ENCODE results near the gene ZIC5. TPM values are rescaled to one million over a fixed set of nuclear protein-coding genes. Genes with fewer than 3 reads are reported as not detected.

Gene ZIC5
- total and polyA plus RNA-seq, 9 of the 15 experiments (the other 6 are each of a cell fraction or from before 2014, with no cell fraction given), result 0.57 to 2.0 (median 1.1) TPM

GRCh38 chr13:99977912-99978798, 6.6 kb upstream of the ZIC5 start:
- POLR2A ChIA-PET, result no interaction called here
- H3K4me2 ChIP-seq (ENCODE audit: insufficient read depth, low read length), result no peak overlapping the region
- intact Hi-C loops (cut with micrococcal nuclease), result no loop called here

More at GRCh38 chr13:99977912-99978798, 6.6 kb upstream of the ZIC5 start:
- in situ Hi-C loops (cut with MboI), result no loop called here
- Histone ChIP-seq H3K36me3 (ENCODE audit: control insufficient read depth, insufficient read depth, low read length) (no peaks in the 10 kb centered on the region), H3K79me2 (ENCODE audit: control insufficient read depth, insufficient read depth, low read length) (peaks cover 11% of the 10 kb centered on the region), H3K9me3 (replicated peaks; ENCODE audit: control insufficient read depth, insufficient read depth, low read depth, low read length) (no peaks in the 10 kb centered on the region), H3K4me3 (no peak overlapping the region), H3K27ac (ENCODE audit: extremely low read depth, low read depth, low read length) (no peak overlapping the region), H3K9ac (ENCODE audit: insufficient read depth in 1 of 2, low read depth in 2 of 2, low read length in 2 of 2) (no peak overlapping the region), H3K9me1 (ENCODE audit: control insufficient read depth, insufficient read depth, low read length) (no peaks in the 10 kb centered on the region), H2AFZ (ENCODE audit: low read depth, low read length) (no peak overlapping the region), H3K4me1 (replicated peaks in 1 of 2; ENCODE audit: control insufficient read depth in 2 of 2, insufficient read depth in 2 of 2, low read length in 2 of 2) (peaks cover 0 to 42% of the 10 kb centered on the region in 2 experiments; a peak in 3 of 5 replicates), H4K20me1 (replicated peaks; ENCODE audit: control insufficient read depth, insufficient read depth, low read length) (no peaks in the 10 kb centered on the region), H3K27me3 (ENCODE audit: control insufficient read depth in 2 of 2, insufficient read depth in 2 of 2, low read length in 2 of 2) (no peaks in the 10 kb centered on the region)
- 97% methylated on average over 15 of the region's 52 CpGs for WGBS (ENCODE audit: insufficient coverage, low coverage, missing lambda C conversion rate)
- TF ChIP-seq, protein P1, sequence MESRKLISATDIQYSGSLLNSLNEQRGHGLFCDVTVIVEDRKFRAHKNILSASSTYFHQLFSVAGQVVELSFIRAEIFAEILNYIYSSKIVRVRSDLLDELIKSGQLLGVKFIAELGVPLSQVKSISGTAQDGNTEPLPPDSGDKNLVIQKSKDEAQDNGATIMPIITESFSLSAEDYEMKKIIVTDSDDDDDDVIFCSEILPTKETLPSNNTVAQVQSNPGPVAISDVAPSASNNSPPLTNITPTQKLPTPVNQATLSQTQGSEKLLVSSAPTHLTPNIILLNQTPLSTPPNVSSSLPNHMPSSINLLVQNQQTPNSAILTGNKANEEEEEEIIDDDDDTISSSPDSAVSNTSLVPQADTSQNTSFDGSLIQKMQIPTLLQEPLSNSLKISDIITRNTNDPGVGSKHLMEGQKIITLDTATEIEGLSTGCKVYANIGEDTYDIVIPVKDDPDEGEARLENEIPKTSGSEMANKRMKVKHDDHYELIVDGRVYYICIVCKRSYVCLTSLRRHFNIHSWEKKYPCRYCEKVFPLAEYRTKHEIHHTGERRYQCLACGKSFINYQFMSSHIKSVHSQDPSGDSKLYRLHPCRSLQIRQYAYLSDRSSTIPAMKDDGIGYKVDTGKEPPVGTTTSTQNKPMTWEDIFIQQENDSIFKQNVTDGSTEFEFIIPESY (CRISPR knock-in tag; IDR thresholded peaks at IDR 0.05), result peak; percentile 47; the same call in 1 of the 2 replicates
- TF ChIP-seq, protein P2, sequence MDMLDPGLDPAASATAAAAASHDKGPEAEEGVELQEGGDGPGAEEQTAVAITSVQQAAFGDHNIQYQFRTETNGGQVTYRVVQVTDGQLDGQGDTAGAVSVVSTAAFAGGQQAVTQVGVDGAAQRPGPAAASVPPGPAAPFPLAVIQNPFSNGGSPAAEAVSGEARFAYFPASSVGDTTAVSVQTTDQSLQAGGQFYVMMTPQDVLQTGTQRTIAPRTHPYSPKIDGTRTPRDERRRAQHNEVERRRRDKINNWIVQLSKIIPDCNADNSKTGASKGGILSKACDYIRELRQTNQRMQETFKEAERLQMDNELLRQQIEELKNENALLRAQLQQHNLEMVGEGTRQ (CRISPR knock-in tag; IDR thresholded peaks at IDR 0.05), result no peak
- FAIRE-seq, result no peak
- CTCF ChIA-PET (ENCODE audit: low intra/inter-chr PET ratio), result no interaction called here
- no peak for DNase-seq (ENCODE audit: extremely low read depth in 1 of 4, low spot score in 3 of 4)
- no TSS peak for BruUV-seq (replicated peaks)
- ATAC-seq, result no peak

Data from K562 (cell line).